Fibroblast of villous mesenchyme (primary cell): ENCODE results near the gene ABCA12. TPM values are rescaled to one million over a fixed set of nuclear protein-coding genes. Genes with fewer than 3 reads are reported as not detected.

ENCODE experiments used
- DNase-seq: peaks from one replicate; pipeline ENCODE4 v3.0.0-alpha.2; 2010; ENCODE audit warnings: low read depth
- H3K4me3 ChIP-seq: 2 replicates; pipeline ENCODE4 v1.5.1; 2011; ENCODE audit warnings: low read depth, mild to moderate bottlenecking, low read length
- CTCF ChIP-seq: IDR thresholded peaks from 2 replicates; pipeline ENCODE4 v1.5.1; 2012; ENCODE audit warnings: low read depth, mild to moderate bottlenecking, low read length; ENCODE audit not compliant: insufficient read depth
- total RNA-seq: library from RNA; depleted of rRNA; stranded (reverse); fragments of >200 nt; gene quantifications from 2 replicates; pipeline ENCODE4 v1.2.3, GENCODE V29; 2012

ABCA12 gene
- total RNA-seq, 1 donor = under 0.01 TPM

- DNase-seq = no peak
- no peak for TF ChIP-seq CTCF
Observed at GRCh38 chr2:215144106-215144875, 5.9 kb upstream of the ABCA12 start.

DNA sequence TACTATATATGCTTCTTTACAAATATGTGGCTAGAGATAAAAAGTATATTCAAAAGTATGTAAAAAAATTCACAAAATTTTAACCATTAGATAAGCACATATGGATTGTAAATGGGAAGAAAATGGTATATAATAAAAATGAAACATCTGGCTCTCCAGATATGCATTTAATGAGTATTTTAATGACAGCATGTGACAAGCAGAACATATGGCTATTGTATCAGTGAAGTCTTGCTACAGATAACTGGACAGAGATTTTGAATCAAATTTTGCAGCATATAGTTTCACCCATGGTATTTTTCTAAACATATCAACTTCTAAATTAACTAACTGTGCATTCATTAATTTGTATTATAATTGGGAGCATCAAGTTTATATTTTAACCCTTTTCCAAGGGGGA is 5.0 kb upstream of the ABCA12 start:
- DNase-seq = no peak
- H3K4me3 ChIP-seq = no peak overlapping the region
- TF ChIP-seq CTCF = no peak

More at GRCh38 chr2:215144106-215144875, 5.9 kb upstream of the ABCA12 start:
- no peak overlapping the region for H3K4me3 ChIP-seq

DNA sequence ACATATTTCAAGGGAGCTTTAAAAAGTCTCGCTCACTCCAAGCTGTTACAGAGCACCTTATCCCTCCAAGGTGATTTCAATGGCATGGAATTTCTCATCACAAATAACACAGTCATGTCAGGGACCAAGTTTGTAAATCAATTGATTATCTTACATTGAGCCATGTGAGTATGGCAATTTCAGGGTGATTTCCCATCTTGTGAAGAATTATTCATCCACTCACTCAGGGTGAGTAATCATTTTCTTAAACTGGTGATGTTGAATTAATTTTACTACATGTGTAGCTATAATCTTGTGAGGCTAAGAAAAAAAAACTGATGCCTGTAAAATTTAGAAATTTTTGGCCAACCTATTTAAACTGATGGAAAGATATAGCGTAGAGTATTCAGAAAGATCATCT is 3.3 kb upstream of the ABCA12 start:
- DNase-seq = no peak
- TF ChIP-seq CTCF = no peak
- H3K4me3 ChIP-seq = no peak overlapping the region

GRCh38 chr2:215140166-215140707 is 1.8 kb upstream of the ABCA12 start:
- DNase-seq = no peak
- no peak for TF ChIP-seq CTCF
- no peak overlapping the region for H3K4me3 ChIP-seq

- no peak for TF ChIP-seq CTCF
- H3K4me3 ChIP-seq = no peak overlapping the region
Observed at GRCh38 chr2:215137741-215138340, 585 bp downstream of the ABCA12 start.

DNA sequence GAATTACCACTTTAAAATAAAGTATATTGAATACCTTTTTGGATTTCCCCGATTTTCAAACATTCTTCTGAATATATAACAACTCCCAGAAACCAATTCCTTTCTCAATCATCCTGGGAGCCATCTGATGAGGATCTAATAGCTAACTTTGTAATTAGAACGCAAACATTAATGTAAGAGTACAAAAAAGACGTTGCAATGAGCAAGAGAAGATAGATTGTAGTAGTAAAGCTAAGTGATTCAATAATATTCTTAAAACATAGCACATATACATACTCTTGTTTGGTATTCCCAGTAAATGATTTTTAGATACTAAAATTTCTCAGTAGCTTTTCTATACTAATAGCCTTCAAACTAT is 1.1 kb downstream of the ABCA12 start:
- no peak for TF ChIP-seq CTCF

More at GRCh38 chr2:215137741-215138340, 585 bp downstream of the ABCA12 start:
- DNase-seq = peak; percentile 23

More for the DNA sequence above, 1.1 kb downstream of the ABCA12 start:
- no peak for DNase-seq
- H3K4me3 ChIP-seq = no peak overlapping the region
